Breast epithelium (tissue), 3 donors: ENCODE results near the gene SYT1.

Source experiments
- CTCF ChIP-seq, 3 donors: fragments of 450-650 bp; IDR thresholded peaks; one replicate each; pipeline ENCODE4 v1.5.1; 2016 to 2017; ENCODE audit warnings: antibody characterized with exemption in 3 of 3, mild to moderate bottlenecking in 3 of 3, moderate library complexity in 3 of 3
- POLR2A ChIP-seq: fragments of 450-650 bp; IDR thresholded peaks from one replicate; pipeline ENCODE4 v1.6.1; 2016; ENCODE audit warnings: antibody characterized with exemption, mild to moderate bottlenecking, moderate library complexity
- POLR2AphosphoS5 ChIP-seq, 3 donors: sonication (generic); formaldehyde crosslinking; IDR thresholded peaks; one replicate each; pipeline ENCODE4 v1.6.1; 2017; ENCODE audit warnings: antibody characterized with exemption in 3 of 3

GRCh38 chr12:79357048-79357447 lies 492.5 kb downstream of the SYT1 start:
- TF ChIP-seq CTCF (IDR thresholded peaks at IDR 0.05) (no peak), POLR2A (no peak), POLR2AphosphoS5 (IDR thresholded peaks at IDR 0.05) (no peak)
